Measurements from ENCODE around the gene RPS16.
A peak's percentile ranks its signal among the peaks of the same experiment; 100 is the strongest.

DNA sequence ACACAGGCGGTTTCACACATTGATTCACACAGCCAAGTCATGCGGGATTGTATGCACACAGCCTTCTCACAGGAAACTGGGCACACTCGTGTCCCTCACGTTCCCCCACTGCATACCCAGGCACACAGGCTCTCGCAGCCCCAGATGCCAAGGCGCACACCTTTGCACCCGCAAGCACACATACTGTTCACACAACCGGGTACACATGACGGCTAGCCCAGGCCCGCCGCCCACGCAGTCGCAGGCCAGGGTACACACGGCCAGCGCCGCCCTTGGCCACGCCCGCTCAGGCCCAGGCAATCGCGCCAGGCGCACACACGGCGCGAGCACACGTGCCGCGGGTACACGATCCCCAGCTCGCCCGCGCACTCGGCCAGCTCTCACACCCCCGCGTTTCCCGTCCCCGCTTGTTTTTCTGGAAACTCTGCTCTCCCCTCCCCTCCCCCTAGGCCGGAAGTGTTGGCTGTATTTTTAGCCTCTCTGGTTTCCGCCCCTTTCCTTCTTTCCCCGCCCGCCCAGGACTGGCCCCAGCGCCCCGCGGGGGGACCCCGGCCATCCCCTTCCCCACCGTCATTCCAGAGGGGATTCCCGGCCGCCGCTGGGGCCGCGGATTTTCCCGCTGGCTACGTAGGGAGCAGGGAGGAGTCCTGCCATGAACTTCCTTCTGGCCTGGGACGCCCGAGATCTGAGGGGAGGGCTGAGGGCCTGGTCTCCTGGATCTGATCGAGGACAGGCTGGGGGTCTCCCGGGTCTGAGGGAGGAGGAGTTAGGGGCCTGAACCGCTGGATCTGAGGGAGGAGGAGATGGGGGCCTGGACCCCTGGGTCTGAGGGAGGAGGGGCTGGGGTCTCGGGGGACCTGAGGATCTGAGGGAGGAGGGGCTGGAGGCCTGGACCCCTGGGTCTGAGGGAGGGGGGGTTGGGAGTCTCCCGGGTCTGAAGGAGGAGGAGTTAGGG, 33.1 kb downstream of the RPS16 start:
- TF ChIP-seq, protein P1, sequence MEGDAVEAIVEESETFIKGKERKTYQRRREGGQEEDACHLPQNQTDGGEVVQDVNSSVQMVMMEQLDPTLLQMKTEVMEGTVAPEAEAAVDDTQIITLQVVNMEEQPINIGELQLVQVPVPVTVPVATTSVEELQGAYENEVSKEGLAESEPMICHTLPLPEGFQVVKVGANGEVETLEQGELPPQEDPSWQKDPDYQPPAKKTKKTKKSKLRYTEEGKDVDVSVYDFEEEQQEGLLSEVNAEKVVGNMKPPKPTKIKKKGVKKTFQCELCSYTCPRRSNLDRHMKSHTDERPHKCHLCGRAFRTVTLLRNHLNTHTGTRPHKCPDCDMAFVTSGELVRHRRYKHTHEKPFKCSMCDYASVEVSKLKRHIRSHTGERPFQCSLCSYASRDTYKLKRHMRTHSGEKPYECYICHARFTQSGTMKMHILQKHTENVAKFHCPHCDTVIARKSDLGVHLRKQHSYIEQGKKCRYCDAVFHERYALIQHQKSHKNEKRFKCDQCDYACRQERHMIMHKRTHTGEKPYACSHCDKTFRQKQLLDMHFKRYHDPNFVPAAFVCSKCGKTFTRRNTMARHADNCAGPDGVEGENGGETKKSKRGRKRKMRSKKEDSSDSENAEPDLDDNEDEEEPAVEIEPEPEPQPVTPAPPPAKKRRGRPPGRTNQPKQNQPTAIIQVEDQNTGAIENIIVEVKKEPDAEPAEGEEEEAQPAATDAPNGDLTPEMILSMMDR (IDR thresholded peaks at IDR 0.05) = no peak
- TF ChIP-seq POLR2A (IDR thresholded peaks at IDR 0.05) = peak in 1 of 2 donors; percentile 36
- TF ChIP-seq EP300 (IDR thresholded peaks at IDR 0.05) = no peak
